ENCODE results near the gene OR8B8. TPM values are rescaled to one million over a fixed set of nuclear protein-coding genes. Genes with fewer than 3 reads are reported as not detected.

OR8B8 gene
- total and polyA plus RNA-seq, 2 of the 4 experiments (the other 2 are of a cell fraction) = not detected

DNA sequence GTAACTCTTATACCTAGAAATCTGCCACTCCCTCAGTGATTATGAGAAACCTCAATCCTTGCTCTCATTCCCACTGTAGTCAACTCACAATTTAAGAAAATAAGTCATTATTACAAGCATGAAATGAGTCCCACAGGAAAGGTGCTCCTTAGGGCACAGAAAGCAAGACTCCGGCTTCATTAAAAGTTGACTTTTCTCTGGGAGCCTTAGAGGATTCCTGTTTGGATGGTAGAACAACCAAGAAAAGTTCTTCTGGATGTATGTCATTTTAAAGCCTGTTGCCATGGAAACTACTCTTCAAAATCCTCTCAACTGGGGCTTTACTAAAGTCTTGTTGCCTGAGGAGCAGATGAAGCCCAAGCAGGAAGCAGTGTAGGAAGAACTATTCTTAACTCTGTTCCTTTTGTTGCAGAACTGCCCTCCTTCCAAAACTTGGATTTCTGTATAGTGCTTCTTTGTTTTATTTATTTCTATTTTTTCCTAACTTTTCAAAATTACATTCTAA lies at the start of gene OR8B8 (continued):
- TF ChIP-seq, protein P1, sequence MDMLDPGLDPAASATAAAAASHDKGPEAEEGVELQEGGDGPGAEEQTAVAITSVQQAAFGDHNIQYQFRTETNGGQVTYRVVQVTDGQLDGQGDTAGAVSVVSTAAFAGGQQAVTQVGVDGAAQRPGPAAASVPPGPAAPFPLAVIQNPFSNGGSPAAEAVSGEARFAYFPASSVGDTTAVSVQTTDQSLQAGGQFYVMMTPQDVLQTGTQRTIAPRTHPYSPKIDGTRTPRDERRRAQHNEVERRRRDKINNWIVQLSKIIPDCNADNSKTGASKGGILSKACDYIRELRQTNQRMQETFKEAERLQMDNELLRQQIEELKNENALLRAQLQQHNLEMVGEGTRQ (IDR thresholded peaks at IDR 0.05; ENCODE audit: low read depth, low read length) = no peak
- TF ChIP-seq POLR2A (IDR thresholded peaks at IDR 0.05; ENCODE audit: low read depth, low read length) = no peak

DNA sequence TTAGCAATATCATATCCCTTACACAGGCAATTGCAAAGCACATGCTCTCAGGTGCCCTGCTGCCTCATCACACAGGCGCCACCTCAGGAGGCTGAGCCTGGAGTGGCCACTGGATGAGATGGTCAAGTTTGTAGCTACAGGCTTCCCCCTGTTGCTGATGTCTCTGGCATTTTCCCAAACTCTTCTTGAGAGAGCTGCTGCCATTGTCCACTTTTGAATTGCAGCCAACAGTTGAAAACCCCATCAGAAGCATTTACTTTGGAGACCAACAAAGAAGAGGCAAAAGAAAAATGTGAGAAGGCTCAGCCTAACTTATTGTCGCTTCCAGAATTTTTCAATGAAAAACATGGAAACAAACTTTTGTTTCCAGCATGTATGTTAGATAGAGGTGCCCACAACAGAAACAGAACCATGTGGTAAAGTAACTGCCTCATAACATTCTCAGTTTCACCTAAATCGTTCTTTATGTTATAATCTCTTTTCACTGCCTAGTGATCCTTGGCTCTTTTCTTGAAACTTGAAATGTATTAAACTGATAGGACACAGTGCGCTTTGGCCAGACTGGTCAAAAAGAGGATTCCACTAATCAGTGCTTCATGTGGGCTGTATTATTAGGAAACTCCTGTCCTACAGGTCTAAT lies 47.6 kb upstream of the OR8B8 start:
- Histone ChIP-seq H3K4ac (ENCODE audit: low read depth, low read length) (no peak overlapping the region), H3K9me1 (ENCODE audit: insufficient read depth, low read length) (no peaks in the 10 kb centered on the region), H3K4me1 (ENCODE audit: control insufficient read depth, insufficient read depth, low read length) (no peaks in the 10 kb centered on the region), H3K9me3 (ENCODE audit: control insufficient read depth, insufficient read depth, low read length) (no peaks in the 10 kb centered on the region), H3K27me3 (ENCODE audit: control insufficient read depth, insufficient read depth, low read length) (no peaks in the 10 kb centered on the region; the same call in 1 of the 2 replicates), H2AK9ac (replicated peaks; ENCODE audit: low read depth, low read length, poor library complexity) (no peak overlapping the region), H3K56ac (ENCODE audit: extremely low read depth, insufficient read depth, low read length) (no peak overlapping the region), H3K23ac (ENCODE audit: low read depth, low read length) (no peak overlapping the region), H2BK5ac (ENCODE audit: low read depth, low read length, poor library complexity, severe bottlenecking) (no peak overlapping the region), H3K18ac (ENCODE audit: low read depth, low read length) (no peak overlapping the region), H3K36me3 (ENCODE audit: control insufficient read depth, insufficient read depth, low read length) (no peaks in the 10 kb centered on the region), H2AK5ac (ENCODE audit: low read depth, low read length) (no peak overlapping the region), H3K79me1 (ENCODE audit: low read depth in 1 of 2, low read length in 2 of 2) (no peaks in the 10 kb centered on the region), H3K9ac (ENCODE audit: low read depth, low read length) (no peak overlapping the region), H2BK15ac (ENCODE audit: low read depth, low read length) (no peak overlapping the region), H4K91ac (ENCODE audit: insufficient read depth, low read depth, low read length) (no peak overlapping the region), H4K8ac (ENCODE audit: low read depth in 2 of 2, low read length in 2 of 2) (no peak overlapping the region), H2BK20ac (ENCODE audit: low read depth, low read length) (no peak overlapping the region), H3K4me2 (ENCODE audit: low read depth, low read length) (no peak overlapping the region), H3K27ac (ENCODE audit: insufficient read depth, low read length) (no peak overlapping the region), H2BK120ac (ENCODE audit: low read depth, low read length) (no peak overlapping the region), H2AFZ (replicated peaks; ENCODE audit: low read length, poor library complexity) (no peak overlapping the region), H4K20me1 (ENCODE audit: insufficient read depth, low read length) (no peaks in the 10 kb centered on the region), H3K14ac (replicated peaks; ENCODE audit: low read depth, low read length) (no peak overlapping the region), H3K4me3 (ENCODE audit: insufficient read depth, low read depth, low read length) (no peak overlapping the region), H4K5ac (ENCODE audit: low read depth, low read length) (no peak overlapping the region)
- intact Hi-C loops (cut with micrococcal nuclease) (no loop called here), in situ Hi-C loops (cut with MboI; ENCODE audit: low sequenced_read_pairs) (no loop called here), dilution Hi-C loops (cut with HindIII; ENCODE audit: low sequenced_read_pairs, unreplicated experiment) (no loop called here)
- WGBS, 2 experiments (ENCODE audit: extremely low coverage in 2 of 2, insufficient read length in 1 of 2) = no CpG with 5 or more reads among the region's 4 CpGs
- CTCF ChIA-PET = interaction anchor here (0.6 to 1.1 kb wide), 2 partner anchors 11 to 44 kb away, joined by 3 to 8 read pairs; no protein-coding TSS in a partner anchor
- ATAC-seq (ENCODE audit: low read depth) (no peak), DNase-seq (no peak)
- POLR2A ChIA-PET (ENCODE audit: unreplicated experiment) = no interaction called here
- BruUV-seq (replicated peaks) = no TSS peak
- TF ChIP-seq POLR2A (IDR thresholded peaks at IDR 0.05; ENCODE audit: low read depth, low read length) (no peak), MAFK (IDR thresholded peaks at IDR 0.05; ENCODE audit: low read depth, low read length) (no peak), NFE2L2 (IDR thresholded peaks at IDR 0.05; ENCODE audit: low read depth, low read length) (no peak), RCOR1 (IDR thresholded peaks at IDR 0.05; ENCODE audit: insufficient replicate concordance, low read length) (no peak), RFX5 (IDR thresholded peaks at IDR 0.05; ENCODE audit: low read depth, low read length) (no peak), MXI1 (IDR thresholded peaks at IDR 0.05; ENCODE audit: borderline replicate concordance, low read depth, low read length) (no peak), CEBPB (IDR thresholded peaks at IDR 0.05; ENCODE audit: low read depth, low read length) (no peak), CHD1 (IDR thresholded peaks at IDR 0.05; ENCODE audit: low read depth, low read length) (no peak), BHLHE40 (IDR thresholded peaks at IDR 0.05; ENCODE audit: low read depth, low read length) (no peak), MAZ (IDR thresholded peaks at IDR 0.05; ENCODE audit: borderline replicate concordance, low read depth, low read length) (no peak)
- TF ChIP-seq, protein P1 (IDR thresholded peaks at IDR 0.05; ENCODE audit: low read depth, low read length) = no peak
- TF ChIP-seq, protein P2, sequence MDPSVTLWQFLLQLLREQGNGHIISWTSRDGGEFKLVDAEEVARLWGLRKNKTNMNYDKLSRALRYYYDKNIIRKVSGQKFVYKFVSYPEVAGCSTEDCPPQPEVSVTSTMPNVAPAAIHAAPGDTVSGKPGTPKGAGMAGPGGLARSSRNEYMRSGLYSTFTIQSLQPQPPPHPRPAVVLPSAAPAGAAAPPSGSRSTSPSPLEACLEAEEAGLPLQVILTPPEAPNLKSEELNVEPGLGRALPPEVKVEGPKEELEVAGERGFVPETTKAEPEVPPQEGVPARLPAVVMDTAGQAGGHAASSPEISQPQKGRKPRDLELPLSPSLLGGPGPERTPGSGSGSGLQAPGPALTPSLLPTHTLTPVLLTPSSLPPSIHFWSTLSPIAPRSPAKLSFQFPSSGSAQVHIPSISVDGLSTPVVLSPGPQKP (IDR thresholded peaks at IDR 0.05; ENCODE audit: borderline replicate concordance, low read depth, low read length) = no peak
